Immature natural killer cell (primary cell): ENCODE measurements around the gene SSNA1. TPM values are rescaled to one million over a fixed set of nuclear protein-coding genes. Genes with fewer than 3 reads are reported as not detected.

Experiments
- DNase-seq, 3 donors: peaks; one replicate each; pipeline ENCODE4 v3.0.0; 2022; ENCODE audit warnings: mixed read lengths in 1 of 3
- H3K27ac Mint-ChIP-seq, 6 donors: one replicate each; pipeline ENCODE4 v1.8.0; 2020; ENCODE audit warnings: mixed read lengths in 6 of 6, mild to moderate bottlenecking in 5 of 6, inconsistent platforms in 4 of 6, moderate library complexity in 3 of 6
- H3K27me3 Mint-ChIP-seq, 3 donors: one replicate each; pipeline ENCODE4 v1.8.0; 2020 to 2021; ENCODE audit warnings: low read depth in 3 of 3, mild to moderate bottlenecking in 3 of 3, mixed read lengths in 3 of 3, moderate library complexity in 3 of 3, inconsistent platforms in 1 of 3
- H3K36me3 Mint-ChIP-seq, 3 donors: one replicate each; pipeline ENCODE4 v1.8.0; 2020; ENCODE audit warnings: mixed read lengths in 3 of 3, inconsistent platforms in 2 of 3, mild to moderate bottlenecking in 2 of 3
- H3K4me1 Mint-ChIP-seq, 2 donors: one replicate each; pipeline ENCODE4 v1.8.0; 2020; ENCODE audit warnings: inconsistent platforms in 2 of 2, mild to moderate bottlenecking in 2 of 2, mixed read lengths in 2 of 2, moderate library complexity in 1 of 2
- H3K4me3 Mint-ChIP-seq, 5 donors: one replicate each; pipeline ENCODE4 v1.8.0; 2020; ENCODE audit warnings: mild to moderate bottlenecking in 5 of 5, mixed read lengths in 5 of 5, inconsistent platforms in 3 of 5, moderate library complexity in 3 of 5
- H3K9me3 Mint-ChIP-seq, 6 donors: one replicate each; pipeline ENCODE4 v1.8.0; 2020; ENCODE audit warnings: mild to moderate bottlenecking in 6 of 6, mixed read lengths in 6 of 6, inconsistent platforms in 4 of 6, moderate library complexity in 3 of 6
- polyA plus RNA-seq, 3 donors: library from polyadenylated mRNA; unstranded; fragments of 300-500 nt; fragmentation: Illumina TruSeq; gene quantifications; one replicate each; pipeline ENCODE4 v1.2.3, GENCODE V29; 2021

The SSNA1 gene
- polyA plus RNA-seq, 3 donors from 2014 or later: 164 to 191 (median 181) TPM

DNA sequence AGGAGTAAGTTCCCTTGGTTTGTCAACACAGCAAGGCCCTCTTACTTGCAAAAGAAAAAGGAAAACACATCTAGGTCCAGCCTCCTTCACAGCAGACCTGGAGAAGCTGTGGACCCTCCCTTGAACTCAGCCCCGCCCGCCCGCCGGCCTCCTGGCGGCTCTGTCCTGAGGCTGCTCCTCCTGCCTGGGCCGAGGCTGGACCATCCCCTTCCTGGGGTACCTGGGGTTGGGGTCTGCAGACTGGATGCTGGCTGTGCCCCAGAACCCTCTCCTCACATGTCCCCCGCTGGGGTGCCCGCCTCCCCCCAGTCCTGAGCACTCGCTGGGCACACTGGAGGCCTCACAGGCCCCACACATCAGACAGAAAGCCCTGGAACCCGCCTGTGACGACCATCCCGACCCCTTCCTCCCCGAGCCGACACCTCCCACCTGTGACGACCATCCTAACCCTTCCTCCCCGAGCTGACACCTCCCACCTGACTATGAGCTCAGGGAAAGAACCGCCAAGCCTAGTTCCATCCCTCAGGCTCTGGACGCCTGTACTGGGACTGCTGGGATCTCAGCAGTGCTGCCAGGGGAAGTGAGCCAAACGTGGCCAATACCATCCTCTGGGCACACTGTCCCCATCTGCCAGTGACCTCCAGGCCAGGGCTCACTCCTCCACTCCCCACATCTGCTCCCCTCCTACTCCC, 9.4 kb upstream of the SSNA1 start:
- Mint-ChIP-seq H3K27me3 (peaks cover 3 to 8% (median 5%) of the 10 kb centered on the region in 3 donors), H3K4me3 (no peak overlapping the region), H3K9me3 (no peaks in the 10 kb centered on the region), H3K4me1 (peaks cover 0 to 2% of the 10 kb centered on the region in 2 donors), H3K36me3 (peaks cover under 1 to 17% (median 5%) of the 10 kb centered on the region in 3 donors), H3K27ac (no peak overlapping the region)
- no peak for DNase-seq

DNA sequence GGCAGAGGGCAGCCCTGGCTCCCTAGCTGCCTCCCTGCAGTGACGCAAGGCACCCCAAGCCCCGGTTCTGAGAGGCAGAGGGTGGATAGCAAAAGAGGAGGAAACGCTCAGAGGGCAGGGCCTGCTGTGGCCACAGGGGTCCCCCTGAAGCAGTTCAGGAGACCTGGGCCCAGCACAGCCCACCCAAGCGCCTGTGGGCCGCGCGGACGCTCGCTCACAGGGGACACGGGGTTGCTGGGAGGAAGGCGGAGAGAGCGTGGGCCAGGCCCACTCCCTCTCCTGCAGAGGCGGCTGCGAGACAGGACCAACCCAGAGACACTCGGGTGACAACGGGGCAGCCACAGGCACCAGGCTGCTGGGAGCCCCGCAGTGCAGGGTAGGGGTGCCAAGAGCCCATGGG, 8.7 kb upstream of the SSNA1 start:
- H3K9me3 Mint-ChIP-seq: no peaks in the 10 kb centered on the region
- H3K4me3 Mint-ChIP-seq: no peak overlapping the region
- DNase-seq: no peak
- H3K27me3 Mint-ChIP-seq: peaks cover 3 to 8% (median 5%) of the 10 kb centered on the region in 3 donors
- peaks cover 1 to 8% of the 10 kb centered on the region in 2 donors for H3K4me1 Mint-ChIP-seq
- no peak overlapping the region for H3K27ac Mint-ChIP-seq
- H3K36me3 Mint-ChIP-seq: peaks cover 4 to 22% (median 5%) of the 10 kb centered on the region in 3 donors

DNA sequence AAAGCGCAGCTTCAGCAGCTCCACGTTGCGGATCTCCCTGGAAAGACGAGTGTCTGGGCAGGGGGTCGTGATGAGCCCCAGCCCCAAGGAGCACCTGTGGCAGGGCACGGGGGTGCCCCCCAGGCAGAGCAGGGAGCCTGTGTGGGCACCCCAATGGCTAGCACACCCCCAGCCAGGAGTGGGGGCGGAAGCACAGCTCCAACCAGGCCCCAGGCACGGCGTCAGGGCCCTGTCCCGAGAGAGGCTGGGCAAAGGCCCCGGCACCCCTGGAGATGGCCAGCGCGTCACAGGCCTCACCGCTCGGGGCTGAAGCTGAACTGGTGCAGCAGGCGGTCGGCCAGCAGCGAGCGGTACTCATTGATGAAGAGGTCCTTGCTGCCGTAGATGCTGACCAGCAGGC, 8.0 kb upstream of the SSNA1 start:
- Mint-ChIP-seq H3K9me3 (no peaks in the 10 kb centered on the region), H3K4me1 (peaks cover 4 to 8% of the 10 kb centered on the region in 2 donors), H3K36me3 (peaks cover 4 to 22% (median 5%) of the 10 kb centered on the region in 3 donors), H3K4me3 (no peak overlapping the region), H3K27me3 (peaks cover 3 to 6% (median 5%) of the 10 kb centered on the region in 3 donors), H3K27ac (no peak overlapping the region)
- DNase-seq: no peak

DNA sequence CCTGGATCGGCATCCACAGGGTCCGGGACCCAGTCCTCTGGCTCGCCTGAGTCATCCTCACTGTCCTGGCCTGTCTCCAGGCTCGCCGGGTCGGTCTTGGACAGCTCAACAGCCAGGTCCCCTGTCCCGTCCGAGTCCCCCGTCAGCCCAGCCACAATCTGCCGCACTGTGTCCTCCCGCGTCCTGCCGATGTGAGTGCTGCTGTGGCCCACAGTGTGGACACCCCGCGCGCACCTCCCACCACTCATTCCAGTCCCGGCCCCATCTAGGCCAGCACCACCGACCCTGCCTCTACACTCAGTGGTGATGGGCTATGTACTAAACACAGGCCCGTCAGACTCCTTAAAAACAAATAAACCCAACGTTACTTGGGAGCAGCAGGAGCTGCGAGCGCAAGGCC, 6.8 kb upstream of the SSNA1 start:
- H3K4me1 Mint-ChIP-seq: peaks cover 10 to 15% of the 10 kb centered on the region in 2 donors
- H3K27ac Mint-ChIP-seq: no peak overlapping the region
- H3K36me3 Mint-ChIP-seq: peaks cover 4 to 22% (median 5%) of the 10 kb centered on the region in 3 donors
- H3K4me3 Mint-ChIP-seq: no peak overlapping the region
- no peak for DNase-seq
- no peaks in the 10 kb centered on the region for H3K9me3 Mint-ChIP-seq
- H3K27me3 Mint-ChIP-seq: peaks cover 0 to 6% (median 3%) of the 10 kb centered on the region in 3 donors

DNA sequence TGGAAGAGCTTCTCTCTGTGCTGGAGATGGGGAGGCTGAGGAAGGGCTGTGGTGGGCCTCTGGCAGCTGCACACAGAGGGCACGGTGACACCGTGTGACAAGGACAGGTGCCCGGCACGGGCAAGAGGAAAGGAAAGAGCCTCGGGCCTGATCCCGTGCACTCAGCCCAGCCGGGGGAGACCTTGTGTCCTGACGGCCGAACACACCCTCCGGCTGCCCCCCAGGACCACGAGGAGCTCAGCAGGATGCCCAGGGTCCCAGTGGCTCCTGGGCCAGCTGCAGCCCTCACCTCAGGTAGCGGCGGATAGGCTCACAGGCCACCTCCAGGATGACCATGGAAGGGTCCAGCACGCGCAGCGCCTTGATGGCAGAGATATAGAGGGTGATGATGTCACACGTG, 5.6 kb upstream of the SSNA1 start:
- DNase-seq: no peak
- no peaks in the 10 kb centered on the region for H3K9me3 Mint-ChIP-seq
- peaks cover 4 to 16% (median 5%) of the 10 kb centered on the region in 3 donors for H3K36me3 Mint-ChIP-seq
- H3K27ac Mint-ChIP-seq: no peak overlapping the region
- H3K4me1 Mint-ChIP-seq: peaks cover 22 to 27% of the 10 kb centered on the region in 2 donors
- H3K4me3 Mint-ChIP-seq: no peak overlapping the region
- H3K27me3 Mint-ChIP-seq: peaks cover 0 to 9% (median 4%) of the 10 kb centered on the region in 3 donors

DNA sequence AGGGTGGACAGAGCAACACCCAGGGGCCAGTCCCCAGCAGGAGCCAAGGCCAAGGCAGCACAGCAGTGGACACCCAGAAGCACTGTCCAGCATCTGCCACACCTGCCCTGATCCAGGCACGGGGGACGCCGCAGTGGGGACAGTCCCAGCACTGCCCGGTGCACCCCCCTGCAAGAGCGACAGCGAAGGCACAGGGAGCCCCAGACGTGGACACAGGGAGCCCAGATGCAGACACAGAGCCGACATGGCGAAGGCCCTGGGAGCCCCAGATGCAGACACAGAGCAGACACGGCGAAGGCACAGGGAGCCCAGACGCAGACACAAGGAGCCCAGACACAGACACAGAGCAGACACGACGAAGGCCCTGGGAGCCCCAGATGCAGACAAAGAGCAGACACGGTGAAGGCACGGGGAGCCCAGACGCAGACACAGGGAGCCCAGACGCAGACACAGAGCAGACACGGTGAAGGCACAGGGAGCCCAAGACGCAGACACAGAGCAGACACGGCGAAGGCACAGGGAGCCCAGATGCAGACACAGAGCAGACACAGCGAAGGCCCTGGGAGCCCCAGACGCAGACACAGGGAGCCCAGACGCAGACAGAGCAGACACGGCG, 4.4 kb upstream of the SSNA1 start:
- H3K36me3 Mint-ChIP-seq: peaks cover 4 to 15% (median 5%) of the 10 kb centered on the region in 3 donors
- H3K9me3 Mint-ChIP-seq: no peaks in the 10 kb centered on the region
- no peak overlapping the region for H3K27ac Mint-ChIP-seq
- peaks cover 26 to 32% of the 10 kb centered on the region in 2 donors for H3K4me1 Mint-ChIP-seq
- DNase-seq: no peak
- peaks cover 2 to 15% (median 10%) of the 10 kb centered on the region in 3 donors for H3K27me3 Mint-ChIP-seq
- H3K4me3 Mint-ChIP-seq: peak overlapping the region in 3 of 5 donors; percentile 19 to 49 (median 20)

DNA sequence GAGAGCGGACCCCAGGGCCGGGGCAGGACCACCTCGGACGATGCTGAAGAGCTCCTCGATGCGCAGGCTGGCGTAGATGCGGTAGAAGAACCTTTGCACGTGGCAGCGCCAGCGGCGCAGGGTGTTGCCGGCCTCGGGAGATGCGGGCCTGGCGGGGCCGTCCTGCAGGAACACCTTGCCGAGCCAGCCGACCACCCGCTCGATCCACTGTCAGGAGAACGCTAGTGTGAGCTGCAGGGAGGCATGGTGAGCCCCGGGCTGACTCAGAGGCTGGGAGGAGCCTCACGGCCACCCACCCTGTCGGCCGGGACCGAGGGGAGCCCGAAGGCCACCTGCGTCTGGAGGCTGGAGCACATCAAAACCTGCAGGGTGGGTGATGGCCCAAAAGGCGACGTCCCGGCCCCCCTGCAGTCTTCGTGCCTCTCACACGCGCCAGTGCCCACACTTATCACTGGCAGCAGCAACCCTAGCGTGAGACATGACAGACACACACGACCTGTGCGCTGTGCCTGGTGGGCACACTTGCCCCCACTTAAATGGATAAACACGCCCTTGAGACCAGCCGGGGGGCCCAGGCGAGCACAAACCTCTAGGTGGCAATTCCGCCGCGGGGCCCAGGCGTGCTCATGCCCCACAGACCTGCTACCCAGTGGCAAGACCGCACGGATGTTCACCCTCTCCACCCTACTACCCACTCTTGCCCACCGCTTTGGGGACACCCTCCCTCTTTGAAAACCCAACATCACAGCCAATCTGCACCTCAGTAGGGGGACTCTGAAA, 3.4 kb upstream of the SSNA1 start:
- no peak for DNase-seq
- Mint-ChIP-seq H3K27me3 (peaks cover 2 to 11% (median 10%) of the 10 kb centered on the region in 3 donors), H3K9me3 (no peaks in the 10 kb centered on the region), H3K36me3 (peaks cover 4 to 15% (median 5%) of the 10 kb centered on the region in 3 donors), H3K4me1 (peaks cover 33 to 40% of the 10 kb centered on the region in 2 donors), H3K27ac (peak overlapping the region in 1 of 6 donors; percentile 11), H3K4me3 (no peak overlapping the region)

DNA sequence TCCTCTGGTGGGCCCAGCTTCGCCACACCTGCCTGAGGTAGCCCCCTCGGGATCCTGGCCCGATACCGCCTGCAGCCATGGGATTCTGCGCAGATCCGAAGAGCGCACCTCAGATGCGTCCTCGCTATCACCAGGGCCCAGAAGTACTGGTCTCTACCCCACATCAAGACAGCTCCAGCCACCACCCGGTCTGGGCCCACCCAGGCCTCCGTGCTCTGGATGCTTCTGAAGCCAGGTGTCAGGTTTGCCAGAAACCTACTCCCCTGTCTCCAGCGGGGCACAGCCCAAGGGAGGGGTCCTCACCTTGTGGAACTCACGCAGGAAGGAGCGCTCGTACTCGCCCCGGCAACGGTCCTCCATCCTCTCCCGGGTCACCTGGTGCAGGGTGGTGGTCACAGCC, 2.6 kb upstream of the SSNA1 start:
- no peak for DNase-seq
- Mint-ChIP-seq H3K27me3 (peaks cover 2 to 11% (median 10%) of the 10 kb centered on the region in 3 donors), H3K9me3 (no peaks in the 10 kb centered on the region), H3K27ac (no peak overlapping the region), H3K4me1 (peaks cover 36 to 40% of the 10 kb centered on the region in 2 donors), H3K36me3 (peaks cover 4 to 15% (median 5%) of the 10 kb centered on the region in 3 donors), H3K4me3 (peak overlapping the region in 2 of 5 donors; percentile 18 to 91)

DNA sequence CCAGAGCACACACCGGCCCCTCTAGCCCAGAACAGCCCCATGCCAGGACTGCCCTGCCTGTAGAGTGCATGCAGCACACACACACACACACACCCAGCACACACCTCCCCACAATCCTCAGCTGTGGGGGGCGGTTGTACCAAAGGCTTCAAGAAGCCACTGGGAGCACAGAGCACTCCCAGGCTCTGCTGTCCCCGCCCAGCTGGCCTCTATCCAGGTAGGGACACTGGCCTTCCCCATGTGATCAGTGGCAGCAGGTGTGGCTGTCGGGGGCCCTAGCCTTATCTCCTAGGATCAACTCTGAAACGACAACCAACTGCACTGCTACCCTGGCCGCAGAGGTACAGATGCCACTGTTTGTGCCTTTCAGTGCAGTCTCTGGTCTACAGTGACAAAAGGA, 2.1 kb upstream of the SSNA1 start:
- Mint-ChIP-seq H3K4me3 (peak overlapping the region in 4 of 5 donors; percentile 91 to 94 (median 94)), H3K27ac (peak overlapping the region in 2 of 6 donors; percentile 29 to 69), H3K27me3 (peaks cover 2 to 14% (median 9%) of the 10 kb centered on the region in 3 donors), H3K4me1 (peaks cover 38 to 40% of the 10 kb centered on the region in 2 donors), H3K36me3 (peaks cover 4 to 15% (median 5%) of the 10 kb centered on the region in 3 donors), H3K9me3 (no peaks in the 10 kb centered on the region)
- DNase-seq: no peak

DNA sequence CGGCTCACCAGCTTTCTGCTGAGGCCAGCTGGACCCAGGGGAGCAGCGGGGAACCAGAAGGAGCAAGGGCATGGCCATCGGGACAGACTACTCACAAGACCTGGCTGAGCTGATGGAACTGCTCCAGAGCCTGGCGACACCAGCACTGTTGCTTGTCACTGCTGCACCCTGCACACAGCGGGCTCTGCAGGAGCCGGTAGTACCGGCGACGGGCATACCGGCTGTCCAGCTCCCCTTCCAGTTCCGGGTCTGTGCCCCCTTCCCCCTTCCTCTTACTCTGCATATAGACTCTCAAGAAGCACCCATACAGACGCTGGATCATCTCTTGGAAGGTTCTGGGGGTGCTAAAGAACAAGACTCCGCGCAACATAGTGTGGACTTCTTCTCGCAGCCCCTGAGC, 1.1 kb upstream of the SSNA1 start:
- Mint-ChIP-seq H3K27ac (peak overlapping the region; percentile 86 to 93 (median 91)), H3K4me1 (peaks cover 38 to 40% of the 10 kb centered on the region in 2 donors), H3K9me3 (no peaks in the 10 kb centered on the region), H3K27me3 (peaks cover 2 to 14% (median 9%) of the 10 kb centered on the region in 3 donors), H3K36me3 (peaks cover 0 to 10% (median 4%) of the 10 kb centered on the region in 3 donors), H3K4me3 (peak overlapping the region; percentile 90 to 94 (median 93))
- no peak for DNase-seq

DNA sequence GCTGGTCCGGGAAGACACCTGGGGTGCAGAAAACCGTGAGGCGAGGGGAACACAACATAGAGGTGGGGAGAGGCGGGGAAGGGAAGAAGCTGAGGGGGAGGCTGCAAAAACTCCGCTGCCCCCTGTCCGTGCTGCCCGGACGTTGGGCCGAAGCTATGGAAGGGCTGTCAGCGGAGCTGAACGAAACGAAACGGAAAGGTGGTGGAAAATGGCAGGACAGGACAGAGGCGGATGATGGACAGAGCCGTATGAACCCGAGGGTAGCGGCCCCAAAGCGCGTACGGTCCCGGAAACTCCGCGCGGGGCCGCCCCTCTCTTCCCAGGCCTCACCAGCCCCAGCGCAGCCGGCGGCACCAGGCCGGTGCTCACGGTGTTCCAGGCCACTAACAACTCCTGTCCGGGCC, 388 bp upstream of the SSNA1 start:
- H3K4me1 Mint-ChIP-seq: peaks cover 38 to 40% of the 10 kb centered on the region in 2 donors
- peak overlapping the region; percentile 86 to 93 (median 93) for H3K27ac Mint-ChIP-seq
- no peak for DNase-seq
- H3K27me3 Mint-ChIP-seq: peaks cover 2 to 14% (median 9%) of the 10 kb centered on the region in 3 donors
- no peaks in the 10 kb centered on the region for H3K9me3 Mint-ChIP-seq
- H3K4me3 Mint-ChIP-seq: peak overlapping the region; percentile 90 to 94 (median 93)
- peaks cover 0 to 10% (median 4%) of the 10 kb centered on the region in 3 donors for H3K36me3 Mint-ChIP-seq

DNA sequence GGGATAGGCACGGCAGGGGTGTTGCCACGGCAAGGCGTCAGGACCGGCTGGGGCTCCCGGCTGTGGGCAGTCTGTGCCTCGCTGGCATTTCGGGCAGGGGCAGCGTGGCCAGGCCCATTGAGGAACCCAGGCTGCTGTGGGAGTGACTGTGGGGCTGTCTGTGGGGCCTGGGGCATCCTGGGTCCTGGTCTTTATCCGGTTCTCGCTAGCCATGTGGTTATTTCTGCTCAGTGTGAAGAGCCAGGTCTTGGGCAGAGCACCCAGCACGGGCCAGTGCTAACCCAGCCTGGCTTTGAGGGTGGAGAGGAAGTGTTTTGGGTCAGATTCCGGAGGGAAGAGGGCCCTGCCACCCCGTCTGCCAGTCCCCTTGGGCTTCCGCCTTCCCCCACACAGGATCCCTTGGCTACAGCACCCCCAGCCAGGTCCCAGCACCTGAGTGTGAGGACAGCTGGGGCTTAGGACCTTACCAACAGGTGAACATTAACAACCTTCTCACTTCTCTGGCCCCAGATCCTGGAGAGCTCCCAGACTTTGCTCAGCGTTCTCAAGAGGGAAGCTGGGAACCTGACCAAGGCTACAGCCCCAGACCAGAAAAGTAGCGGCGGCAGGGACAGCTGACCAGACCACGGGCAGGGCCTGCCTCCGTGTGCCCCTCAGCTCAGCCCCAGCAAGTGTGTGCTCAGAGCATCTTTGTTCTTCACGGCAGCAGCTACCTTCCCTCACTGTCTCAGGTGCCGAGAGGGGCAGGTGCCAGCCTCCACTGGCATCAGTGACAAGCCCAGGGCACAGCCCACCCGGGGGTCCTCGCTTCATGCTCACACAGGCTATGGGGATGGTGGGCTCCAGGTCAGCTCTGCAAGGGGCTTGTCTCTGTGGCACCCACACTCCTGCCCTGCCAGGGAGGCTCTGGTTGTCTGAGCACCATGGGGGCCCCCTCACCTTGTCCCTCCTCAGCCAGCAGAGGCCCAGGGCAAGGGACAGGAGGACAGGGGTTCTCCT, 1.1 kb downstream of the SSNA1 start:
- Mint-ChIP-seq H3K9me3 (no peaks in the 10 kb centered on the region), H3K27ac (peak overlapping the region; percentile 86 to 98 (median 96)), H3K36me3 (no peaks in the 10 kb centered on the region), H3K27me3 (peaks cover 2 to 14% (median 9%) of the 10 kb centered on the region in 3 donors), H3K4me3 (peak overlapping the region; percentile 89 to 96 (median 94)), H3K4me1 (peaks cover 32 to 37% of the 10 kb centered on the region in 2 donors)
- no peak for DNase-seq
